Stimulated activated CD4-positive, alpha-beta T cell treated with anti-CD3 and anti-CD28 coated beads, Interleukin-1b, Interleukin-23, amount 100 ng/mL, for 4 hours (primary cell): ENCODE data around the gene PLET1.

Source experiments
- DNase-seq, 2 donors: peaks; one replicate each; pipeline ENCODE4 v3.0.0-alpha.2; 2020; ENCODE audit warnings: low read depth in 2 of 2

PLET1 gene

DNA sequence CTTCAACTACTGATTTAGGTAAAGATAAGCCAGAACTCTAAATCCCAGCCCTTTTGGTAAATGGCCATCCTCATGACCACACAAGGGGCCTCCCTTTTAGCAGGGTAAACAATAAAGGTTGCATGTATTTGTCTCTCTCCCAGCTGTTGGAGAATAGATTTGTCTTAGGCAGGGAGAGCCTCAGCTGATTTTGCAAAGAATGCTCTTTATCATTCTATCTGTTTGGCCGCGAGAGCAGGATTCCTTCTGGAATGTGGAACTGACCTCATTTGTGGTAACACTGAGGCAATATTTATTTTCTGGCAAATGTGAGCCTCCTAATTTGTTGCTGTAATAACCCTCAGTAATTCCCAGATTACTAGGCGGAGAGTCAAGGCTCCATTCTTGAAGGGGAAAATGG lies 19.2 kb downstream of the PLET1 start:
- no peak for DNase-seq

DNA sequence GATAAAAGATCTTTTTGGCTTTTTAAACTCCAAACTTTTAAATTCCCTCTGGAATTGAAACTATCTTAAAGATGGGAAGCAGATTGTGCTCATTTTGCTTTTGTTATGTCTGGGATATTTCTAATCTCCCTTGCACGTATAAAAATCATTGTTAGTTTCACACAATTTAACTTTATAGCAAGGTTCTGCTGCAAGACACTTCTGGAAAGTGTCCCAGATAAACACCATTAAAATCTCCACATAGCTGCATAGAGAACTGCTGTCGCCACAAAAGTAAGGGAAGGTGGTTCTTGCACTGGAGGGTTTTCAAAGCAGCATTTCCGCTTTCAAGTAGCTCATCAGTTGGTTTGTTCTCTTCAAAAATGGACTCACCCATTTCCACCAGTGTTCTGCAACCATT lies 22.6 kb downstream of the PLET1 start:
- no peak for DNase-seq

DNA sequence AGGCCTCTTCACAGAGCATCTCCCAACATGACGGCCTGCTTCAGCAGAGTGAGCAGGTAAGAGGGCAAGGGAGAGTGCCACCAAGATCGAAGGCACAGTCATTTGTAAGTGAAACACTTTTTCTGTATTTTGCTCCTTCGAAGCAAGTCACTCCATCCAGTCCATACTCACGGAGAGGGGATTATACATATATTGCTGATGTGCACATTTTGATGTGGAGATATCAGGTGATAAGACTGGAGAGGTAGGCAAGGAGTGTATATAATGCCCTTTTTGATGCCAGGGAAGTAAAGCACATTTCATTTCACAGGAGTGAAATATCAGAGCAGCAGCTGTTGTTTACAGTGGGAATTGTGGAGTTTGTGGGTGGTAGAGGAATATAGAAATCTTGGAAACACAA lies 23.2 kb downstream of the PLET1 start:
- DNase-seq = no peak

DNA sequence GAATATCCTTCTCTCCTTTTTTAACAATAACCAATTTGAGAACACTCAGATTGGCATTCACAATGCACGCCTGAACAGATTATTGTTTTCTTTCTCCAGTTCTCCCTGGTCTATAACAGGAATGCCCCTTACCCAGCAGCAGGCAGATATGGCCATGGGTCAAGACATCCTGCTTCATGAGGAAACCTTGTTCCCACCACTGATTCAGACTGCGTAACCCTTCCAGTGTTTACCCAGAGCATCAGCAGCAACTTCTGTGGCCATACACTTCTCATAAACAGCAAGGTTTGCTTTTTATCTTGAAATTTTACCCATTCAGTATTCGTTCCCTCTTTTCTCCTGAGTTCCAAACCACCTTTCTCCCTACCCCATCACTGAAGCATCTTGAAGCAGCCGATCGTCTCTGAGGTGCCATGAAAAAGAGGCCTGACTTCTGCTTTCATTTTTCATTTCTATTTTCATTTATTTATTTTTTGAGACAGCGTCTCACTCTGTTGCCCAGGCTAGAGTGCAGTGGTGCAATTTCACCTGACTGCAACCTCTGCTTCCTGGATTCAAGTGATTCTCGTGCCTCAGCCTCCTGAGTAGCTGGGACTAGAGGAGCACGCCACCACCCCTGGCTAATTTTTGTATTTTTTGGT lies 24.8 kb downstream of the PLET1 start:
- DNase-seq = no peak

DNA sequence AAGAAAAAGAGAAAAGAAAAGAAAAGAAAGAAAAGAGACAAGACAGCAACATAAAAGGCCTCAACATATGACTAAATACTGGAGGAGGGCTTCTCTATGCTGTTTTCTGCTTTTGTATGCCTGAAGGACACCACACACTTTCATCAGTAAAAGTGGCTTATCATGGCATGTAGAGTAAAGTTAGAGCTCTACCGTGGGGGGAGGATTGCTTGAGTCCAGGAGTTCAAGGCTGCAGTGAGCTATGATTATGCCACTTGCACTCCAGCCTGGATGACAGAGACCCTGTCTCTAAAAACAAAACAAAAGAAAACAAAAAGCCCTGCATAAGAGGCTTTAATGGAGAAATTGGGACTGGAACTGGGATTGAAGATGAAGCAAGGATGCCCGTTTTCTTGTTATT lies 28.7 kb downstream of the PLET1 start:
- DNase-seq = no peak

DNA sequence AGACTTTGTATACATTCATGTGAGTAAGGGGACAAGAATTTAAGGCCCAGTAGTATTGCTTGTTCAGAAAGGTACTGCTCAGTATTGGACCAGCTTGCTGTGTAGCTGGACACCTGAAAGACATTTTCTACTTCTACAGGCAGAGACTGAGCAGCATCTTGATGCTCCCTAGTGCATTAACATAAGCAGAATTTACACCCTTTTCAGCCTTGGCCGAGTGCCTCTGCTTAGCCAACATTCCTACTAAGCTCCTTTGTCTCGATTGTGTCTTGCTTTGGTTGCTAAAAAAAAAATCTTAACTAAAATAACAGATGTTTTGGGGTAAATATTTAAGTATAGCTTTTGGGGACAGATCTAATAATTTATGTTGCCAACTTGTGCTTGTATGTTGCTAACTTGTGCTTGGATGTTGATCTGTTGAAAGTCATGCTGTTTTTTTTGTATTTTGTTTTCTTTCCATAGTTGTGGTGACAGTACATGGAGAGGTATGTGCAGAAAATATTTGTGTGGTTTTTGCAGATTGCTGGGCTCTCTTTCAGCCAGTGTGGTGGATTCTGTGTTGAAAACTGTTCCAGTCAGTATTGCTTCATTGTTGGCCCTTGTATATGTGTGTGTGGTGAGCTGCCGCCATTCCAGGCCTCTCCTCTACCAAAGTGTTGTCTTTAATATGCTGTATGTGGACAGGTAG lies 30.8 kb downstream of the PLET1 start:
- no peak for DNase-seq

DNA sequence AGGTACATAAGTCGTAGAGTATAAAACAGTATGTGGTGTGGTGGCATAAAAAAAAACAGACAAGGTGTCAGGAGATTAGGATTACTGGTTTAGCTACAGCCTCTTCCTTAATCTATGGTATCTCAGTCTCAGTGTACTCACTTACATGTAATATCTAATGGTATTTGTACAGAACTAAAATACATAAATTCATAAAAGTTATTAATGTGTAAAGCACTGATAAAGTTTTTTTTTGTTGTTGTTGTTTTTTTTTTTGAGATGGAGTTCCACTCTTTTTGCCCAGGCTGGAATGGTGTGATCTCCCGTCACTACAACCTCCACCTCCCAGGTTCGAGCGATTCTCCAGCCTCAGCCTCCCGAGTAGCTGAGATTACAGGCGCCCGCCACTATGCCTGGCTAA lies 31.5 kb downstream of the PLET1 start:
- DNase-seq = no peak

DNA sequence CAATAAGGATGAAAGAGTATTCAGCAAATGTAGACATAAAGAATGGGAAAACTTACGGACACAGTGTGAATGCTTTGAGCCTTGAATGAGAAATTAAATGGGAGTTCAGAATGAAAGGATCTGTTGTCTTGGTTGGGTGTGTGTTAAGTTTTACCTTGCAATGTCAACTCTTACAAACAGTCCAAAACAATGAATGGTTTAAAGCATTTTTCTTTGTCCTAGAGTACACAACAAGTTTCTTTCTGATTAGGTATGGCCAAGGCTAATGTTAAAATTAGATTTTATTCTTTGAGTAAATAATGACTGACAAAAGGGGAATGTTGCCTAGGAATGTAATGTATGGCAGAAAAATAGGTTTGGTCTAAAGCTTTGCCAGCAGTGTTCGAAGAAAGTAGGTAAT lies 32.0 kb downstream of the PLET1 start:
- no peak for DNase-seq

DNA sequence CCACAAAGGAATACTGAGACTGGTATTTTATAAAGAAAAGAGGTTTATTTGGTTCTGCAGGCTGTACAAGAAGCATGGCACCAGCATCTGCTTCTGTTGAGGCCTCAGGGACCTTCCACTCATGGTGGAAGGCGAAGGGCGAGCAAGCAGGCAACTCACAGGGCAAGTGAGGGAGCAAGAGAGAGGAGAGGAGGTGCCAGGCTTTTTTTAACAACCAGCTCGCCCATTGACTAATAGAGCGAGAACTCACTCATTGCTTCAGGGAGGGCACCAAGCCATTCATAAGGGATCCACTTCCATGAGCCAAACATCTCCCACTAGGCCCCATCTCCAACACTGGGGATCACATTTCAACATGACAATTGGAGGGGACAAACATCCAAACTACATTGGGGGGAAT lies 33.2 kb downstream of the PLET1 start:
- no peak for DNase-seq

DNA sequence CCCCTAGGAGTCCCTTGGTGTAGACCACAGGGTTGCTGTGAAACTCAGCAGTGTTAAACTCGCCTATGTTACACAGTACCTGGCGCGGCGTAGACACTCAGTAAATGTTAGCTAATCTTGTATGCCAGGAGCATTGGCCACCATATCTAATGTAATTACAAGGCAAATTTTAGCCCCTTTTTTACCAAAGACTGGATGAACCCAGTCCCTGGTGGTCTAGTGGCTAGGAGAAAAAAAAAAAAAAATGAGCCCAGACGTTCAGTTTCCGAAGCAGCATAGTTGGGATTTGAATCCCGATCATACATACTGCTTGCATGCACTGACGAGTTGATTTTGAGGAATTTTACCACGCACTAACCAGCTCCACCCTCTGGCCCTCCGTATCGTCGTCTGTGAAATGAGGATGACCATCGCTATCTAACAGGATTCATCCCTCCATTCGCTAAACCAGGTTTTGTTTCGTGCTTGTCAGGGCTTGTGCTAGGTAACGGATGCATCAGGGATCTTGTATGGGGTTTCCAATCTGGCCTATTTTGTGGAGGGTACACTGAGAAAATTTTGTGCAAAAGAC lies 33.7 kb downstream of the PLET1 start:
- no peak for DNase-seq

DNA sequence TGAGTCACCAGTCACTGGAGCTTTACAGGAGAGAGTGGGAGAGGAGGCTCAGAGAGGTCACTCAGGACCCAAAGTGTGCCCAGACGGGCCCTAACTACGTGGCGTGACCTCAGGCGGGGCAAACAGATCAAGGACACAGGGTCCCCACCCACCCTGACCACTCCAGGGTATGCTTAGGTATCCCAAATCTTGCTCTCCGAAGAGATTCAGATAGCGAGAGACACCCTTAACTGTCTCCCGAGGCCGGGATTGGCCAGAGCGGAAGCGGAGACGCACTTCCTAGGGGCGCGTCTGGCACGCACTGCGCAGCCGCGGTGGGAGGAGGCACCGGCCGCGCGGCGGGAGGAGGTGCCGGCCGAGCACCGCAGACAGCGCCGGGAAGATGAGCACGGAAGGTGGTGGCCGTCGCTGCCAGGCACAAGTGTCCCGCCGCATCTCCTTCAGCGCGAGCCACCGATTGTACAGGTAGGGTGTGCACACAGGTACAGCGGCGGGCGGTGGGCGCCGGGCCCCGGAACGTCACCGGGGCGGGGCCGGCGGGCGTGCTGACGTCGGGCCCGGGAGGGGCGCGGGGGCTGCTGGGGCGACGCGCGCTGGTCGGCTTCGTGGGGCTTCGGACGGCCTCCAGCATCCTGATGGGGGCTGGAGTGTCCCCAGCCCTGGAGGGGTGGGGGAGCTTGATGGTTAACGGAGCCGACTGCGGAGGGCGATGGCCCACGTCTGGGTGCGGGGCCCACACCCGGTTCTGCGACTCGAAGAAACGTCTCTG lies 34.4 kb downstream of the PLET1 start, which contains the start of gene PTS:
Gene PTS, plus strand, starts transcription at position 367 of the 769 bp plus-strand sequence. Its CDS starts 16 bp downstream, at position 383.
- DNase-seq = peak; percentile 68 to 77

DNA sequence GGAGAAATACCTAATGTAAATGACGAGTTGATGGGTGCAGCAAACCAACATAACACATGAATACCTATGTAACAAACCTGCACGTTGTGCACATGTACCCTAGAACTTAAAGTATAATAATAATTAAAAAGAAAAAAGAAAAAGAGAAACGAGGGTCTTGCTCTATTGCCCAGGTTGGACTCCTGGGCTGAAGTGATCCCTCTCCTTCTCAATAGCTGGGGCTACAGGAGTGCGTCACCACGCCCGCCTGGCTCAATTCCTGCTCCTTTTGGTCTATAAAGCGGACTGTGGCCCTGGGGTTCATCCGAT lies 35.0 kb downstream of the PLET1 start:
- no peak for DNase-seq

DNA sequence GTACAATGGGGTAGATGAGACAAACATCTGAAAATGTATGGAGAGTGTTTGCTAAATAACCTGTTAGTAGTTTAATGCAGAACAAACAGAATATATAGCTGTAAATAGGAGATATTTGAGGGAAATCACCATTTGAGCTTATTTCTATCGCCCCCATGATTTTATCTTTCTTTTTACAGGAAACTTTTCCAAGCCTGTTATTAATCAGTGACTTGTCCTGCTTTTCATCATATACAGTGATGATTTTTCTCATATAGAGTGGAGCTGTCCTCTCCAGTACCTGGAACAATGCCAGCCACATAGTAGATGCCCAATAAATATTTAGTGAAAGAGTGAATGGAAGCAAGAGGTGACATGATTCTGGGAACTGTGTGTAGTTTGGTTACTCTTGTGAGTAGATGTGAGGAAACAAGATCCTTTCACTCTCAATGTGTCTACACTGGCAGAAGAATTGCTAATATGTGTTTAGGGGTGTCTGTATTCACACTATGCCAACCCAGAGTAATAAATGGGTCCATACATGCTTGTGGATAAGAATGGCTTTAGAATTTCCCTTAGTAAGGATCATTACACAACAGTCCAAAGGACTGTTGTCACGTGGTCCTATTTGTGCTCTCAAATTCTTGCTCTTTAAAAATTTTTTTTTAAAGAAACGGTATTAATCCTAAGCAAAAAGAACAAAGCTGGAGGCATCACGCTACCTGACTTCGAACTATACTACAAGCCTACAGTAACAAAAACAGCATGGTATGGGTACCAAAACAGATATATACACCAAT lies 36.7 kb downstream of the PLET1 start:
- no peak for DNase-seq

DNA sequence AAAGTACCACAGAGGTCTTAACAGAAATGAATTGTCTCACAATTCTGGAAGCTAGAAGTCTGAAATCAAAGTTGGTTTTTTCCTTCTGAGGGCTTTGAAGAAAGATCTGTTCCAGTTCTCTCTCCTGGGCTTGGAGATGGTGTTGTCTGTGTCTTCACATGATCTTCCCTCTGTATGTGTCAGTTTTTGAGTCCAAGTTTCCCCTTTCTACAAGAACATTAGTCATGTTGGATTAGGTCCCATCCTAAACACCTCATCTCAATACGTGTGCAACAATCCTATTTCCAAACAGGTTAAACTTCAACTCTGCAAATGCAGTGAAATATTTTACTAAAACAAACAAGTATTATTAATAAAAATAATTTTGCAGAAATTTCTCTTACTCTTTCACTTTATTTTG lies 37.5 kb downstream of the PLET1 start:
- DNase-seq = no peak

DNA sequence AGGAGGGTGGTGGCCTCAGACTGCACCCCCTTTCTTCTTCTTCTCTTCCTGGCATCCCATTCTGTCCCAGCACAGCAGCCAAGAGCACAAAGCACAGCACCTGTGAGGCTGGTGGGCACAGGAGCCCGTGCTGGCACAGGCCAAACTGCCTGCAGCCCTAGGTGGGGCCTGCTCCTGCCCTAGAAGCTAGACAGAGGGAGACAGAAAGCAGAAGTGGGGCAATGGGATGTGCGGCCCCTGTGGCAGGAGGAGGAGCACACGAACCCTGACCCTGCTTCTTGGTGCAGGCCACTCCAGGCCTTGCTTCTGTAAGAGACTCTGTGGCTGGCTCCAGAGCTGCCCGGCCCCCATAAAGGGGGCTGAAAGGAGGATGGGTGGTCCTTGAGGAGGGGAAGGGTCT lies 38.4 kb downstream of the PLET1 start:
- DNase-seq = no peak

DNA sequence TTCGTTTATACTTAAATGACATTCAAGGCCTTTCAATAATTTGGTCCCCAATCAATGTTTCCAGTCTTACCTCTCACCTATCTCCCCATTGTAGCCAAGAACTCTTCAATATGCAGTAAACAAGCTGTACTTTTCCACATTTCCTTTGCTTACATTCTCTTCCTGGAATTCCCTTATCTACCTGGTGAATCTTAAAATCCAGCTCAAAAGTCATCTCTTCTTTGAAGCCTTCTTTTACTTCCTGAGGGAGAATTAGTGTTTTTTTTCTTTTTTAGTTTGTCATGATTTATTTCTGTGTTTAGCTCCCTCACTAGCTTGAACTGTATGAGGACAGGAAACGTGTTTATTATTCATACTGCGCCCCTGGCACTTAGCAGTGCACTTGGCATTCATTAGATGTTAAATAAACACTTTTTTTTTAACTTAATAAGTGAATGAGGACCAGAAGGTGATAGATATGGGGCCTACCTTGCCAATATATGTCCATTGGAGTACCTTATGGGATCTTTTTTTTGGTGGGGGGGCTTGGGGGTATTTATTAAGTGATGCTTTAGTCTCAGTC lies 39.3 kb downstream of the PLET1 start:
- no peak for DNase-seq

DNA sequence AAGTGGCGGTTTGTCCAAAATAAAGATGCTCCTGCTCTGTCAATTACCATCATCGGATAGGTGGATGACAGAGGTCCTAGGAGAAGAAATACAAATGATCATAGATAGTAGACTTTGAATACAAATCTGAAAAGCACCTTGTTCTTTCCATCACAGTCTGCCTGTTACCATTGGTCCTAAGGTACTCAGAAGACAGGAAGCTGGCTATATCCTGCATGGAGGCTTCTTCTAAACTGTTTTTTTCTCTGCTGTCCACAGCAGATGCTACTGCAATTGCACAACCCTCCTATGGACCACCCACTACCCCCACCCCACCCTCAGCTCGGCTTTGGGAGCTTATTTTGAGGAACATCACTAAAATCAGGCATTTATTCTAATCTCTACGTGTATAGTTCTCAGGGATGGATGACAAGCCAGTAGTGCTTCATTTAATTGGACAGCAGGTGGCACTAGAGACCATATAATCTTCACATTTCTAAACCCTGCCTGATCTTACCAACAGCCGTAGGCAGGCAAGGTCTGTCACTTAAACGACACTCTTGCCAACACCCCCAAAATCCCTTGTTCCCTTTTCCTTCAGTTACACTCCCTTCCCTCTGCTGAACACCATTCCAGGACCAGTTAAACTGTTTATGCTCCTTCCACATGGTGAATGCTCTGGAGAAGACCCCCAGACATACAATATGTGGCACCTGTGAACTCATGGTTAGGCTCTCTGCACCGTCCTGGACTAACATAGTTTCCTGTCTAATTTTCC lies 41.0 kb downstream of the PLET1 start:
- peak in 1 of 2 donors; percentile 41 for DNase-seq

DNA sequence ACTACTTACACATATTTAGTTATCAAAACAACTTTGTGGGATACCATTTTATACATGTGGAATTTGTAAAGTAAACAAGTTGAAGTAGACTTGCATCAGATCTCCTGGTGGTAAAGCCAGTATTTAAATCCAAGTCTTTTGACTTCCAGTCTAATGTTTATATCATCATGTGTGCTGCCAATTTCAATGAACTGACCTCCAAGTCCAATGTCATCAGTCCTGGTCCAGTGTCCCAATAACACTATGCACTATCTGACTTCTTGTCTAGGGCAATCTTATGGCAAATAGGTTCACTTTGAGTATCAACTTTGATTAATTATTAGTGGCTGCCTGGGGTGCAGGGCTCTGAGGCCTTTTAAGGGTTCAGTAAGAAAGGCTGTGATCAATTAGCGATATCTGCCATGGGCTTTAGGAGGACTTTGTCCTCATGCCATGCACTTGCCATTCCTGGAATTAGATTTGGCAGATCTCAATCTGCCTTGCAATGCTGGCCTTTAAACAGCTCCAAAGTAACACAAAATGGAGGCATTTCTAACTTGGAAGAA lies 44.0 kb downstream of the PLET1 start:
- DNase-seq = no peak

DNA sequence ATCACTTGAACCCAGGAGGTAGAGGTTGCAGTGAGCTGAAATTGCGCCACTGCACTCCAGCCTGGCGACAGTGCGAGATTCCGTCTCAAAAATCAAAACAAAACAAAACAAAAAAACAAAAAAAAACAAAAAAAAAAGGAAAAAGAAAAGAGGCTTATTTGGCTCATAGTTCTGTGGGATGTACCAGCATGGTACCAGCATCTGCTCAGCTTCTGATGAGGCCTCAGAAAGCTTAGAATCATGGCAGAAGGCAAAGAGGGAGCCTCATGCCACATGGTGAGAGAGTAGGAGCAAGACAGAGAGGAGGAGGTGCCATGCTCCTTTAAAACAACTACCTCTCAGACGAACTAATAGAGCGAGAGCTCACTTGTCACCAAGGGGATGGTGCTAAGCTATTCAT lies 45.0 kb downstream of the PLET1 start:
- no peak for DNase-seq

DNA sequence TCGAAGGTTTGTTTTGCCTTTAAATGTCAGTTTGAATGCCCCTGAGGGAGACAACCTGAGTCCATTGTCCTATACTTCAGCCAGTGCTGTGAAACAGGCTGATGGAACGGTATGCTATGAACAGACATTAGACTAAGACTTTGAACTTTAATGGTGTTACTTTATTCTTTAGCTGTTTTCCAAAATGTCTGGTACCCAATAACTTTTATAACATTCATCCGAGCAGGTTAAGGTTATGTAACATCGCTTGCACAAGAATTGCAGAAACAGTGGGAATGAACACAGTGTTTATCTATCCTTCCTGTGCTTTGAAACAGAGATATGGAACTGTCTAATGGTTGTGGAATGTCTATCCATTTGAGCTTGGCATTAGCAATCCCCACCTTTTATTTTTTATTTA lies 46.9 kb downstream of the PLET1 start:
- DNase-seq = no peak

DNA sequence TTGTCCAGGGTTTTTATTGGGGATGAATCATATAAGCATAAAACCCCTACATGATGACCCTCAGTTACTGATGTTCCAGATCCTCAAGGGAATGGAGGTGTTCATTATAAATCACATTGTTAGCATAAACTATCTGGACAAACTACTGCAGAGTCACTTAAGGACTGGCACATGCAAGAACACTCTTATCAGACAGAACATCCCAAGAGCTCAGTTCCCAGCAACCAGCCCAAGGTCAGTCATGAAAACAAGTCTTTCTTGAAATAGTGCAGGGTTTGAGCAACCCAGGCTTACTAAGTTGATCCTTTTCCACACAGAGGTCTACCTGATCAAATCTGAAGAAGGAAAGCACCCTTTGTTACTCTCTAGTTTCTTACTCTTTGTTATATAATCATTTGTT lies 48.0 kb downstream of the PLET1 start:
- DNase-seq = no peak
